Measurements from ENCODE around the gene ZCCHC24. TPM values are rescaled to one million over a fixed set of nuclear protein-coding genes. Genes with fewer than 3 reads are reported as not detected.
"Not testable (repeated sequence)": the region's sequence is repeated elsewhere in the genome, so short reads cannot be mapped to it uniquely, and the experiment has no call there.

The ZCCHC24 gene
- total RNA-seq, 3 donors from 2014 or later = 5.6 to 125 (median 22.8) TPM

DNA sequence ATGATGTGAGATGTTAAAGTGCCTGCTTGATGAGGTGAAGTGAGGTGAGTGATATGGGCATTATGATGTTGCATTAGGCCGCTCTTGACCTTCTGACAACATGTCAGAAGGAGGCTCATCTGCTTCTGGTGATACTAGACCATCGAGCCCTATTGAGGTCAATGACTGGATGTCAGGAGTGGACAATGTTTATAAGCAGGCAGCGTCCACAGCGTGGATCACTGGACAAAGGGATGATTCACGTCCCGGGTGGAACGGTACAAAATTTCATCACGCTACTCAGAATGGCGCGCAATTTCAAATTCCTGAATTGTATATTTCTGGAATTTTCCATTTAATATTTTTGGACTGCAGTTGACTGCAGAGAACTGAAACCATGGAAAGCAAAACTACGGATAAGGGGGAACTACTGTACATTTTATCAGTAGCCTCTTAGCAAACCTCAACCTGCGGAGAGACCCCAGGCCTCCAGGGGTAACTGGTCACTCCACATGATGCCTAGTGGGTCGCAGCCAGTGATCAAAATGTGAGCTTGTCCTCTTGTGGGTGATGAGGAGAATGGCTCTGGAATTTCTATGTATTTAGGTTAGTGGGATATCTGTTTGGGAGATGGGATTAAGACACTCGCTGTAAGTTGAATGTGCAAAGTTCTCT lies 5.7 kb upstream of the ZCCHC24 start:
- DNase-seq (no peak), ATAC-seq (no peak)
- TF ChIP-seq, protein P1, sequence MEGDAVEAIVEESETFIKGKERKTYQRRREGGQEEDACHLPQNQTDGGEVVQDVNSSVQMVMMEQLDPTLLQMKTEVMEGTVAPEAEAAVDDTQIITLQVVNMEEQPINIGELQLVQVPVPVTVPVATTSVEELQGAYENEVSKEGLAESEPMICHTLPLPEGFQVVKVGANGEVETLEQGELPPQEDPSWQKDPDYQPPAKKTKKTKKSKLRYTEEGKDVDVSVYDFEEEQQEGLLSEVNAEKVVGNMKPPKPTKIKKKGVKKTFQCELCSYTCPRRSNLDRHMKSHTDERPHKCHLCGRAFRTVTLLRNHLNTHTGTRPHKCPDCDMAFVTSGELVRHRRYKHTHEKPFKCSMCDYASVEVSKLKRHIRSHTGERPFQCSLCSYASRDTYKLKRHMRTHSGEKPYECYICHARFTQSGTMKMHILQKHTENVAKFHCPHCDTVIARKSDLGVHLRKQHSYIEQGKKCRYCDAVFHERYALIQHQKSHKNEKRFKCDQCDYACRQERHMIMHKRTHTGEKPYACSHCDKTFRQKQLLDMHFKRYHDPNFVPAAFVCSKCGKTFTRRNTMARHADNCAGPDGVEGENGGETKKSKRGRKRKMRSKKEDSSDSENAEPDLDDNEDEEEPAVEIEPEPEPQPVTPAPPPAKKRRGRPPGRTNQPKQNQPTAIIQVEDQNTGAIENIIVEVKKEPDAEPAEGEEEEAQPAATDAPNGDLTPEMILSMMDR (IDR thresholded peaks at IDR 0.05) = no peak
- Histone ChIP-seq H3K4me1 (ENCODE audit: low read depth) (no peaks in the 10 kb centered on the region), H3K9me3 (no peaks in the 10 kb centered on the region), H3K36me3 (ENCODE audit: low read depth) (no peaks in the 10 kb centered on the region), H3K4me3 (no peak overlapping the region)
- intact Hi-C loops (cut with DNase I, micrococcal nuclease) = no loop called here

DNA sequence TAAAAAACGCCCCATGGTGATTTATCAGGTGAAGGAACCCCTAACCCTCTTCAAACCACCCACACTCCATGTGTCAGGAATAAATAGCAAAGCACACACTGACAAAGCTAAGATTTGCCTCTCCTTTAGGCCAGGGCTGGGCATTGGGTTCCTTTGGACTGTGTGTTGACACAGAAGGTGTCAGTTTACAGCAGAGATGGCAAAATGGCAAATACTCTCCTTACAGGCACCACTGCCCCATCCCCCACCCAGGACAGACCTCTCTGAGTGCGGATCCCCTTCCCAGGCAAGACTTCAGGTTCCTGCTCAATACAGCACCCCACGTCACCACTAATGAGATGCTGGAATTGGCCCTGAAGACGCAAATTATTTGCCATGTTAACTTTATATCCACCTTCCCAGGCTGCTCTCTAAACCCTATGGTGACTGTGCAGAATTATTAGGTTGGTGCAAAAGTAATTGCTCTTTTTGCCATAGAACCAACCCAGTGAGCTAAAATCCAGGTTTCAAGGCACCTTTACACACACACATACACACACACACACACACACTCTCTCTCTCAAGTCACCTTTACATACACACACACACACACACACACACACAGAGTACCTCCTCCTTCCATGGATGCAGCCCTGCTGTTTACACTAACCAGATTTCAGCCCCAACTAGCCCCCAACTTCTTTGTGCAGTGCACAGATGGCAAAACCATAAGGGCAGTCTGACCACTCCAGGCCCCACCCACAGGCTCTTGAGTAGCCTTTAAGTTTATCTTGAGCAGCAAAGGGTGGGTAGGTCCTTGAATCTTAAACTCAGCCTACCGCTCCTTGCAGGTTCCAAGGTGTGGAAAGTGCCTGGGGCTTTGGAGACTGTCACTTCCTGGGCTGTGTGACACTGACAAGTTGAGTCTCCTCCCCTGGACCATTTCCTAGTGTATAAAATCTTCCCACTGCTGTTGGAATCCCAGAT lies 4.0 kb upstream of the ZCCHC24 start:
- peaks cover 4% of the 10 kb centered on the region for H3K4me1 ChIP-seq (ENCODE audit: low read depth)
- DNase-seq (no peak), ATAC-seq (no peak)
- no peaks in the 10 kb centered on the region for H3K9me3 ChIP-seq
- no peaks in the 10 kb centered on the region for H3K36me3 ChIP-seq (ENCODE audit: low read depth)
- TF ChIP-seq, protein P1 (IDR thresholded peaks at IDR 0.05) = no peak
- no peak overlapping the region for H3K4me3 ChIP-seq
- intact Hi-C loops (cut with DNase I, micrococcal nuclease) = no loop called here

DNA sequence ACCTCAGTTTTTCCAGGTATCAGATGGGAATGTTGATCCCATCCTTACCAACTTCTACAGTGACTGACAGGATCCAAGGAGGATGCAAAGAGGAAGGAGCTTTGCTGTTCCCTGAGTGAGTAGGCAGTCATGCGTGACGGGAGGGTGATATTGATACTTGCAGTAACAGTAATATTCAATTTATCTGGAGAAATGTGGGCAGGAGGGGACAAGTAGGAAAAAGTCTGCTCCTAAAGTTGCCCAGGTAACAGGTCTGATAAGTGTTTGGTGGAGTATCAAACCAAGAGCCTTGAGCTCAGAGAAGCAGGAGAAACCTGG lies 3.3 kb upstream of the ZCCHC24 start:
- H3K4me1 ChIP-seq (ENCODE audit: low read depth) = peaks cover 11% of the 10 kb centered on the region
- DNase-seq = no peak
- intact Hi-C loops (cut with DNase I, micrococcal nuclease) = no loop called here

DNA sequence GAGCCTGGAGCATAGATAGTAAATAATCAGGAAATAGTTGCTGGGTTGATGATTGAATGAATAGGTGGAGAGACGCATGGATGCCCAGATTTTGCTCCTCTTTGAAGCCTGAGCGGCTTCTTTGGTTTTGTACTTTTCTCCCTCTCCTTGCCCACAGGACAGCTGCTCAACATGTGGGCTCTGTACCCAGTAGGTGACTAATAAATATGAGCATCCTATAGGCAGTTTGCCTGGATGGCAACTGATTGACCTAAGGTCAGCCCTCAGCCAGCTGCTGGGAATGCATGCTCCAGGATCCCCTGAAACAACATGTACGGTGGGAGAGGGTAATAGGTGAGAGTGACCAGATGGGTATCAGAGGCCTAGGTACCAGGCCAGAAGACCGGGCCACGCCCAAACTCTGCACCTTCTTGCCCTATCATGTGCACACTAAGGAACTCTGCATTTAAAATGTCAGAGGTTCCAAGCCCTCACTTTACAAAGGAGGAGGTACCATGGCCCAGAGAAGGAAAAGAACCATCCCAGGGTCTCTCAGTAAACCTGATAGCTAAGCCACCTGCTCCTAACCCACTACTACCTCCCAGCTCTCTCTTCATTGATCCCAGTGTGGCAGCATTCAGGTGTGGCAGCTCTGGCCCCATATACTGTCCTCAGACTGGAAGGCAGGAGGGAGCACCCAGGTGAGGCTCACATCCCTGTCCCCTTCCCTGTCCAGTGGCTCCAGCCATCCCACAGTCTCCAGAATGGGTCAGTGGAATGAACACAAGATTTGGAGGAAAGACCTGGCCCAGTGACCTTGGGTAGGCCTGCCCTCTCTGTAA lies 2.7 kb upstream of the ZCCHC24 start:
- DNase-seq (no peak), ATAC-seq (no peak)
- no peaks in the 10 kb centered on the region for H3K36me3 ChIP-seq (ENCODE audit: low read depth)
- no peak overlapping the region for H3K4me3 ChIP-seq
- TF ChIP-seq, protein P1 (IDR thresholded peaks at IDR 0.05) = no peak
- H3K9me3 ChIP-seq = no peaks in the 10 kb centered on the region
- intact Hi-C loops (cut with DNase I, micrococcal nuclease) = no loop called here
- peaks cover 14% of the 10 kb centered on the region for H3K4me1 ChIP-seq (ENCODE audit: low read depth)

More for the DNA sequence above, 3.3 kb upstream of the ZCCHC24 start:
- no peak for ATAC-seq
- Histone ChIP-seq H3K36me3 (ENCODE audit: low read depth) (no peaks in the 10 kb centered on the region), H3K9me3 (no peaks in the 10 kb centered on the region), H3K4me3 (no peak overlapping the region)
- TF ChIP-seq, protein P1 (IDR thresholded peaks at IDR 0.05) = no peak

DNA sequence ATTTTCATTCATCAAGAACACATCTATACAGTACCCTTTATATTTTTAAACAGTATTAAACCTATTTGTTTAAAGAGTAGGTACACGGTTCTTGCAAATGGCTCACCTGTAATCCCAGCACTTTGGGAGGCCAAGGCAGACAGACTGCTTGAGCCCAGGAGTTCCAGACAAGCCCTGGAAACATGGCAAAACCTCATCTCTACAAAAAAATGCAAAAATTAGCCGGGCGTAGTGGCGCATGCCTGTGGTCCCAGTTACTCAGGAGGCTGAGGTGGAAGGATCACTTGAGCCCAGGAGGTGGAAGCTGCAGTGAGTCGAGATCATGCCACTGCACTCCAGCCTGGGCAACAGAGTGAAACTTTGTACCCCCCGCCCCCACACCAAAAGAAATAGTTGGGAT lies 1.8 kb upstream of the ZCCHC24 start:
- H3K4me1 ChIP-seq (ENCODE audit: low read depth) = peaks cover 16% of the 10 kb centered on the region
- DNase-seq; H3K4me3 ChIP-seq; H3K9me3 ChIP-seq; intact Hi-C loops (cut with DNase I, micrococcal nuclease); H3K36me3 ChIP-seq (ENCODE audit: low read depth); ATAC-seq: not testable (repeated sequence)
